Measurements from ENCODE around the gene NFKB1.

NFKB1 gene

GRCh38 chr4:102598762-102599374 lies 97.7 kb downstream of the NFKB1 start:
- Histone ChIP-seq H3K9ac (no peak overlapping the region), H3K27ac (no peak overlapping the region), H2AFZ (ENCODE audit: low read depth) (no peak overlapping the region), H3K79me2 (ENCODE audit: insufficient read depth, low read depth) (no peaks in the 10 kb centered on the region), H3K4me1 (ENCODE audit: low read depth, poor library complexity, severe bottlenecking) (no peaks in the 10 kb centered on the region), H4K20me1 (ENCODE audit: insufficient read depth) (no peaks in the 10 kb centered on the region), H3K27me3 (ENCODE audit: insufficient read depth, low read depth) (no peaks in the 10 kb centered on the region), H3K36me3 (ENCODE audit: insufficient read depth) (peaks cover 12% of the 10 kb centered on the region; the same call in 1 of the 2 replicates), H3K4me2 (no peak overlapping the region), H3K4me3 (IDR thresholded peaks at IDR 0.05; ENCODE audit: insufficient read depth, low read depth, low read length) (no peak overlapping the region)
- no peak for TF ChIP-seq CTCF (conservative IDR thresholded peaks at IDR 0.05; ENCODE audit: low read depth, low read length)

GRCh38 chr4:102599455-102599854 lies 98.3 kb downstream of the NFKB1 start:
- peaks cover 12% of the 10 kb centered on the region; the same call in 1 of the 2 replicates for H3K36me3 ChIP-seq (ENCODE audit: insufficient read depth)
- H4K20me1 ChIP-seq (ENCODE audit: insufficient read depth) = no peaks in the 10 kb centered on the region
- H3K4me1 ChIP-seq (ENCODE audit: low read depth, poor library complexity, severe bottlenecking) = no peaks in the 10 kb centered on the region
- H2AFZ ChIP-seq (ENCODE audit: low read depth) = no peak overlapping the region
- no peak overlapping the region for H3K4me2 ChIP-seq
- H3K27me3 ChIP-seq (ENCODE audit: insufficient read depth, low read depth) = no peaks in the 10 kb centered on the region
- TF ChIP-seq CTCF (conservative IDR thresholded peaks at IDR 0.05; ENCODE audit: low read depth, low read length) = no peak
- no peaks in the 10 kb centered on the region for H3K79me2 ChIP-seq (ENCODE audit: insufficient read depth, low read depth)
- H3K4me3 ChIP-seq (IDR thresholded peaks at IDR 0.05; ENCODE audit: insufficient read depth, low read depth, low read length) = no peak overlapping the region
- H3K9ac ChIP-seq = no peak overlapping the region
- no peak overlapping the region for H3K27ac ChIP-seq

GRCh38 chr4:102599886-102600285 lies 98.7 kb downstream of the NFKB1 start:
- Histone ChIP-seq H3K36me3 (ENCODE audit: insufficient read depth) (peaks cover 12% of the 10 kb centered on the region; the same call in 1 of the 2 replicates), H3K9ac (no peak overlapping the region), H3K27ac (no peak overlapping the region), H3K4me3 (IDR thresholded peaks at IDR 0.05; ENCODE audit: insufficient read depth, low read depth, low read length) (no peak overlapping the region), H3K4me1 (ENCODE audit: low read depth, poor library complexity, severe bottlenecking) (no peaks in the 10 kb centered on the region), H3K27me3 (ENCODE audit: insufficient read depth, low read depth) (no peaks in the 10 kb centered on the region), H3K79me2 (ENCODE audit: insufficient read depth, low read depth) (no peaks in the 10 kb centered on the region), H2AFZ (ENCODE audit: low read depth) (no peak overlapping the region), H4K20me1 (ENCODE audit: insufficient read depth) (no peaks in the 10 kb centered on the region), H3K4me2 (no peak overlapping the region)
- TF ChIP-seq CTCF (conservative IDR thresholded peaks at IDR 0.05; ENCODE audit: low read depth, low read length) = no peak

- Histone ChIP-seq H3K4me3 (IDR thresholded peaks at IDR 0.05; ENCODE audit: insufficient read depth, low read depth, low read length) (no peak overlapping the region), H3K79me2 (ENCODE audit: insufficient read depth, low read depth) (no peaks in the 10 kb centered on the region), H3K4me1 (ENCODE audit: low read depth, poor library complexity, severe bottlenecking) (no peaks in the 10 kb centered on the region), H3K4me2 (no peak overlapping the region), H3K36me3 (ENCODE audit: insufficient read depth) (peaks cover 11% of the 10 kb centered on the region; the same call in 1 of the 2 replicates), H4K20me1 (ENCODE audit: insufficient read depth) (no peaks in the 10 kb centered on the region), H3K9ac (no peak overlapping the region), H3K27ac (no peak overlapping the region), H3K27me3 (ENCODE audit: insufficient read depth, low read depth) (no peaks in the 10 kb centered on the region), H2AFZ (ENCODE audit: low read depth) (no peak overlapping the region)
- TF ChIP-seq CTCF (conservative IDR thresholded peaks at IDR 0.05; ENCODE audit: low read depth, low read length) = no peak
These were observed 99.5 kb downstream of the NFKB1 start for GRCh38 chr4:102600689-102601088.

Data from KMS-11 (cell line).